CD14-positive monocyte (primary cell): ENCODE data around the gene AMY1C. TPM values are rescaled to one million over a fixed set of nuclear protein-coding genes. Genes with fewer than 3 reads are reported as not detected.

Experiments used
- DNase-seq, 3 donors: peaks; one replicate each; pipeline ENCODE4 v3.0.0-alpha.2; 2011 to 2022
- H2AFZ ChIP-seq: 2 replicates; pipeline ENCODE4 v1.6.0; 2012; ENCODE audit warnings: mild to moderate bottlenecking, low read depth, low read length, inconsistent platforms; ENCODE audit not compliant: insufficient read depth, poor library complexity, severe bottlenecking
- H3K27ac ChIP-seq, 2 donors: 1 replicate in 1 of 2; 2 replicates in 1 of 2; pipeline ENCODE4 v1.5.1; 2012 to 2013; ENCODE audit warnings: low read length in 2 of 2, control low read depth in 1 of 2, inconsistent platforms in 1 of 2, low read depth in 1 of 2, mild to moderate bottlenecking in 1 of 2
- H3K27me3 ChIP-seq, 2 donors: one replicate each; pipeline versions ENCODE4 v1.6.0 to v1.6.1; 2011 to 2013; ENCODE audit warnings: low read length in 2 of 2; ENCODE audit not compliant: control insufficient read depth in 2 of 2, insufficient read depth in 2 of 2
- H3K36me3 ChIP-seq, 2 donors: replicated peaks in 1 of 2; 1 replicate in 1 of 2; 2 replicates in 1 of 2; pipeline versions ENCODE4 v1.5.1 to v1.6.1; 2012 to 2013; ENCODE audit warnings: low read length in 2 of 2, control low read depth in 1 of 2, inconsistent platforms in 1 of 2, mild to moderate bottlenecking in 1 of 2; ENCODE audit not compliant: insufficient read depth in 2 of 2, control insufficient read depth in 1 of 2
- H3K4me1 ChIP-seq, 2 donors: 1 replicate in 1 of 2; 2 replicates in 1 of 2; pipeline versions ENCODE4 v1.5.1 to v1.6.1; 2012 to 2013; ENCODE audit warnings: low read length in 2 of 2, control low read depth in 1 of 2, inconsistent platforms in 1 of 2, mild to moderate bottlenecking in 1 of 2, moderate library complexity in 1 of 2; ENCODE audit not compliant: insufficient read depth in 2 of 2, control insufficient read depth in 1 of 2
- H3K4me2 ChIP-seq: replicated peaks from 2 replicates; pipeline ENCODE3; 2012; ENCODE audit warnings: low read length, moderate library complexity, mild to moderate bottlenecking; ENCODE audit not compliant: poor library complexity, severe bottlenecking; ENCODE audit errors: extremely low read depth
- H3K4me3 ChIP-seq, 3 experiments: fragments of 200-600 bp in 1 of 3; sonication (generic) in 1 of 3; replicated peaks in 1 of 3; 1 replicate in 2 of 3; 2 replicates in 1 of 3; pipeline ENCODE4 v1.5.1; 2011 to 2013; ENCODE audit warnings: low read length in 3 of 3, mild to moderate bottlenecking in 3 of 3, control low read depth in 2 of 3, low read depth in 2 of 3, inconsistent platforms in 1 of 3, moderate library complexity in 1 of 3
- H3K79me2 ChIP-seq: 2 replicates; pipeline ENCODE4 v1.6.0; 2012; ENCODE audit warnings: mild to moderate bottlenecking, control low read depth, inconsistent platforms, low read length, moderate library complexity; ENCODE audit not compliant: insufficient read depth
- H3K9ac ChIP-seq: 2 replicates; pipeline ENCODE4 v1.6.0; 2017; ENCODE audit warnings: low read length, mild to moderate bottlenecking; ENCODE audit not compliant: insufficient read depth, poor library complexity, severe bottlenecking
- H3K9me3 ChIP-seq, 2 donors: replicated peaks in 1 of 2; 1 replicate in 1 of 2; 2 replicates in 1 of 2; pipeline versions ENCODE4 v1.5.1 to v1.6.1; 2012 to 2013; ENCODE audit warnings: low read length in 2 of 2, control low read depth in 1 of 2; ENCODE audit not compliant: control insufficient read depth in 1 of 2, insufficient read depth in 1 of 2
- H4K20me1 ChIP-seq: 2 replicates; pipeline ENCODE4 v1.6.0; 2012; ENCODE audit warnings: mild to moderate bottlenecking, low read length, control low read depth, moderate library complexity; ENCODE audit not compliant: insufficient read depth
- H3K27ac Mint-ChIP-seq, 7 donors: one replicate each; pipeline ENCODE4 v1.8.0; 2020; ENCODE audit warnings: mild to moderate bottlenecking in 7 of 7, mixed read lengths in 7 of 7, moderate library complexity in 6 of 7, inconsistent platforms in 2 of 7
- H3K27me3 Mint-ChIP-seq, 3 donors: one replicate each; pipeline ENCODE4 v1.8.0; 2021 to 2022; ENCODE audit warnings: low read depth in 3 of 3, mild to moderate bottlenecking in 3 of 3, mixed read lengths in 3 of 3, moderate library complexity in 3 of 3, inconsistent platforms in 1 of 3
- H3K36me3 Mint-ChIP-seq, 2 donors: one replicate each; pipeline ENCODE4 v1.8.0; 2020; ENCODE audit warnings: mixed read lengths in 2 of 2, inconsistent platforms in 1 of 2, mild to moderate bottlenecking in 1 of 2
- H3K4me1 Mint-ChIP-seq: one replicate; pipeline ENCODE4 v1.8.0; 2020; ENCODE audit warnings: mild to moderate bottlenecking, mixed read lengths
- H3K4me3 Mint-ChIP-seq, 2 donors: one replicate each; pipeline ENCODE4 v1.8.0; 2020; ENCODE audit warnings: mild to moderate bottlenecking in 2 of 2, mixed read lengths in 2 of 2, moderate library complexity in 1 of 2
- H3K9me3 Mint-ChIP-seq, 7 donors: one replicate each; pipeline ENCODE4 v1.8.0; 2020 to 2022; ENCODE audit warnings: mixed read lengths in 7 of 7, mild to moderate bottlenecking in 6 of 7, moderate library complexity in 6 of 7, inconsistent platforms in 2 of 7
- whole genome bisulfite sequencing: methylation state at CpG from one replicate; pipeline ENCODE4 v1.1.5; 2013; ENCODE audit warnings: missing lambda C conversion rate; ENCODE audit not compliant: insufficient coverage; 5-methylcytosine and 5-hydroxymethylcytosine counted together
- intact Hi-C, 2 donors: fragments of 100-400 bp; cut with micrococcal nuclease; formaldehyde crosslinking; loops; one replicate each; pipeline versions ENCODE4 v1.15.0 to v1.15.1; 2023
- polyA plus RNA-seq, 3 donors: library from polyadenylated mRNA; depleted of rRNA in 1 of 3; unstranded in 2 of 3; stranded (reverse) in 1 of 3; fragments of 300-500 nt in 2 of 3; fragments of >200 nt in 1 of 3; fragmentation: Illumina TruSeq in 2 of 3; gene quantifications; 1 replicate in 2 of 3; 2 replicates in 1 of 3; pipeline ENCODE4 v1.2.3, GENCODE V29; 2012 to 2021
- TF ChIP-seq, protein P1 (sequence below): fragments of 200-600 bp; IDR thresholded peaks from one replicate; pipeline ENCODE4 v1.8.0; 2022; ENCODE audit warnings: antibody characterized with exemption, mild to moderate bottlenecking

The AMY1C gene
- polyA plus RNA-seq, 3 donors = not detected

DNA sequence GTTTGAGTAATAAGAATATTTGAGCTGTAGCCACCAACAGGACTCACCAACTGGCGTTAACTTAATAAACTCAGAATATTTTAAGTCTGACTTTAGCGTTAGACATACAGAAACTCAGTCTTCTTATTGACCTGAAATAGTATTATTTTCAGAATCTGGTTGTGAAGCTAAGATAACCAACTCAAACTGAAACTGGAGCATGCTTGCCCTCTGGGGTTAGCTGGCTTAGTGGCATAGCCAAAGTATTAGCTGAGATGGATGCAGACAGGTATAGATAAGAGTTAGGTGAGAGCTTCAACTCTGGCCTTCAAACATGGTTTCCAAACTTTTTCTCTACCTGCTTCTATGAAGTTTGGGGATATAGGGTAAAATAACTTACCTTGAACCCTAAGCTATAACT lies 40.5 kb downstream of the AMY1C start:
- Histone ChIP-seq H3K9me3 (no peaks in the 10 kb centered on the region), H3K4me1 (no peaks in the 10 kb centered on the region), H3K4me2 (no peak overlapping the region), H3K27me3 (no peaks in the 10 kb centered on the region), H3K79me2 (no peaks in the 10 kb centered on the region), H3K36me3 (no peaks in the 10 kb centered on the region), H3K27ac (no peak overlapping the region), H2AFZ (no peak overlapping the region), H3K4me3 (no peak overlapping the region), H4K20me1 (no peaks in the 10 kb centered on the region), H3K9ac (no peak overlapping the region)
- intact Hi-C loops = no loop called here
- Mint-ChIP-seq H3K27me3 (peaks cover 0 to 3% (median 0%) of the 10 kb centered on the region in 3 donors), H3K27ac (no peak overlapping the region), H3K4me1 (no peaks in the 10 kb centered on the region), H3K9me3 (no peaks in the 10 kb centered on the region), H3K4me3 (no peak overlapping the region), H3K36me3 (no peaks in the 10 kb centered on the region)
- TF ChIP-seq, protein P1, sequence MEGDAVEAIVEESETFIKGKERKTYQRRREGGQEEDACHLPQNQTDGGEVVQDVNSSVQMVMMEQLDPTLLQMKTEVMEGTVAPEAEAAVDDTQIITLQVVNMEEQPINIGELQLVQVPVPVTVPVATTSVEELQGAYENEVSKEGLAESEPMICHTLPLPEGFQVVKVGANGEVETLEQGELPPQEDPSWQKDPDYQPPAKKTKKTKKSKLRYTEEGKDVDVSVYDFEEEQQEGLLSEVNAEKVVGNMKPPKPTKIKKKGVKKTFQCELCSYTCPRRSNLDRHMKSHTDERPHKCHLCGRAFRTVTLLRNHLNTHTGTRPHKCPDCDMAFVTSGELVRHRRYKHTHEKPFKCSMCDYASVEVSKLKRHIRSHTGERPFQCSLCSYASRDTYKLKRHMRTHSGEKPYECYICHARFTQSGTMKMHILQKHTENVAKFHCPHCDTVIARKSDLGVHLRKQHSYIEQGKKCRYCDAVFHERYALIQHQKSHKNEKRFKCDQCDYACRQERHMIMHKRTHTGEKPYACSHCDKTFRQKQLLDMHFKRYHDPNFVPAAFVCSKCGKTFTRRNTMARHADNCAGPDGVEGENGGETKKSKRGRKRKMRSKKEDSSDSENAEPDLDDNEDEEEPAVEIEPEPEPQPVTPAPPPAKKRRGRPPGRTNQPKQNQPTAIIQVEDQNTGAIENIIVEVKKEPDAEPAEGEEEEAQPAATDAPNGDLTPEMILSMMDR = no peak
- WGBS = no CpG with 5 or more reads among the region's 2 CpGs
- DNase-seq = no peak

Other genes with a start within 250 kb of the AMY1C start
- gene RNPC3, start 224.2 kb upstream of the AMY1C start, polyA plus RNA-seq = 10 to 100 TPM in 1 of 3 donors, 1 to 10 TPM in 2; 8.0 to 29.6 (median 9.1) TPM
- 10 to 100 TPM in 1 of 3 donors, 1 to 10 TPM in 2; 1.9 to 31.1 (median 2.0) TPM for gene AMY2B, start 178.3 kb upstream of the AMY1C start, polyA plus RNA-seq
- not detected for gene AMY2A, start 132.5 kb upstream of the AMY1C start, polyA plus RNA-seq
- gene AMY1A, start 94.1 kb upstream of the AMY1C start, polyA plus RNA-seq = not detected
- gene AMY1B, start 53.7 kb upstream of the AMY1C start, polyA plus RNA-seq = not detected